HG03097 (cell line): Measurements from ENCODE around the gene SIX3.

ENCODE experiments used
- ATAC-seq: cut with Tn5 transposase; IDR thresholded peaks from one replicate; pipeline ENCODE4 v1.9.1; 2021; ENCODE audit not compliant: unreplicated experiment, low FRiP score

SIX3 gene

DNA sequence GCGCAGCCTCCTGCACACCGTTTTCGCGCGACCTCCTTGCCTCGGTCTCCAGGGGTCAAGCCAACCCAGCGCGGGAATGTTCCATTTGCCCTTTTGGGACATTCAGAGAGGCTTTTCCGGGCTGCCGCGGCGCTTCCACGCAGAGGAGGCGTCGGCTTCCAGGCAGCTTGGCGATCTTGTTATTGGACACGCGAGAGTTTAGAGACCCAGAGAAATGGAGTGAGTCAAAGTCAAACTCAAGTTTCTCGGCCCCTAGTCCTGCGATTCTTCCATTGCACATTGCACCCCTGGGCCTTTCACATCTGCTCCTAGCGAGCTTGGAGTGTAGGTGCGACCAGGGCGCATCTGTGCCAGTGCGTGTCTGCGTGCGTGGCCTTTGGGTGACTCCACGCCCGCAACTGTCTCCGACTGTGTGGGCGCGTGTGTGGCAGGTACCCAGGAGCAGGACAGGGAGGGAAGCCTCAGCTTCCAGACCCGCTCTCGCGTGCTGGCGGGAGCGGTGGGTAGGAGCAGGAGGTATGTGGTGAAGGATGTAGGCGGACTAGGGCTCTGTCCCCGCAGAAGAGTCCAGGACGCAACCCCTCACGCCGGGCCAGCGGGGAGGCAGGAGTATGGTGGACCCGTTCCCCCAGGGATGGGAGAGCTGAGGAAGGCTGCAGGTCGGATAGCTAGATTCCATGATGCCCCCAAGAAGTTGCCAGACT, 13.5 kb downstream of the SIX3 start:
- no peak for ATAC-seq

- no peak for ATAC-seq
Measured at GRCh38 chr2:44955593-44956392, 14.3 kb downstream of the SIX3 start.

- no peak for ATAC-seq
Measured at GRCh38 chr2:44956843-44957242, 15.3 kb downstream of the SIX3 start.

DNA sequence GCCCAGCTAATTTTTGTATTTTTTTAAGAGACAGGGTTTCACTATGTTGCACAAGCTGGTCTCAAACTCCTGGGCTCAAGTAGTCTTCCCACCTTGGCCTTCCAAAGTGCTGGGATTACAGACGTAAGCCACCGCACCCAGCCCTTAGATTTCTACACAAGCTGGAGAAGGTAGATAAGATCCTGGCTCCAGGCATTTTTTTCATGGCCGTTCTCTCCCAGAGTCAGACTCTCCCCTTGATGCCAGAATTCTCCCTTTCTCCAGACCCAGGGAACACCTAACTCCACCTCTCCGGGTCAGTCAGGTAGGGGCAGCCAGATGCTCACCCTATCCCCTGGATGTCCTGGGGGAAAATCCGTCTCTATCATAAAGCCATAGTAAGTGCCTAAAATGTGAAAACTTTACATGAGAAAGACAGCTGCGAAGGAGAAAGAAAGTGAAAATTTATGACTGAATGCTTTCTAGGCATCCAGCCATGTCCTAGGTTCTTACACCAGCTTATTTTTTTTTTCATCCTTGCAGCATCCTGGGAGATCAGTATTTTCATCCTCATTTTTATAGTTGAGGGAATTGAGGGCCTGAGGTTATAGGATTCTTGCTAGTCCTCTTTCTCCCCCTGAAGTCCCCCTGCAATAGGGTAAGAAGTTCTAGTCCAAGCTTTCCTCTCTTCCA, 16.3 kb downstream of the SIX3 start:
- no peak for ATAC-seq

DNA sequence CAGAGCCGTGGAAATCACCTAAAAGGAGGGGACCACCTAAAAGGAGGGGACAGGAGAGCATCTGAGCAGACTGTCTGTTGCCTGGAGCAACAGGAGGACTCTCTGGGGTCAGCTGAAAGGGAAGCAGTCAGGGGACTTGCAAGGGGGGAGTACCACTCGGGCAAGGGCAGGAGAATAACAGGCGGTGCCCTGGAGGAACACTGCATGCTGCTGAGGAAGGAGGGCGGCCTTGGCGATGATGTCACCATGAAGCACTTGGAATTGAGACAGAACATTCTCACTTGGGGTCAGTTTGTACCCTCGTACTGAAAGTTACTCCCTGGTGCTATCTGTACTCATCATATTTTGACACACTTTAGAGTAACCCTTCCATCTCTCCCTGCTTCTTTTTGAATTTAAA, 18.4 kb downstream of the SIX3 start:
- ATAC-seq, result no peak

GRCh38 chr2:44960871-44961270, 19.4 kb downstream of the SIX3 start:
- no peak for ATAC-seq

GRCh38 chr2:44962176-44962695, 20.7 kb downstream of the SIX3 start:
- ATAC-seq, result no peak

DNA sequence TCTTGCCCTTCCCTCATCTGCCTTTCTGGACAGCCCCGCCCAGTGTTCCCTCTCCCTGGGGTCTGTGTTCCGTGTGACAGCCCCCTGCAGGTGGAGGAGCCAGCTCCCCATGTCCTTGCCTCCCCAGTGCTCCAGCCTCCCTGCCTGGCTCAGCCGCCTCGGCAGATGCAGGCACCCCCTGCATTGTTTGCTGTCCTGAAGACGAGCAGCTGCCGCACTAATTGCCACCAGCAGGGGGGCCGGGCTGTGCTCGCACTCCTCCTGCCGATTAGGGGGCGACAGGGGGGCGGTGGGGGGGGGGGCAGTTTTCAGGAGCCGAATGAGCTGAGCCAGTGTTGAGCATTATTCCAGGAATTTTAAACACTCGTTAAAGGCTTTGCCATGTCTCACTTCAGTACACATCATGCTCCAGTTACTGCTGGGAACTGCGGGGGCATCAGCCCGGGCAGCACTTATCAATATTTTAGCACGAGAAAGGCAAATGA, 23.3 kb downstream of the SIX3 start:
- no peak for ATAC-seq

DNA sequence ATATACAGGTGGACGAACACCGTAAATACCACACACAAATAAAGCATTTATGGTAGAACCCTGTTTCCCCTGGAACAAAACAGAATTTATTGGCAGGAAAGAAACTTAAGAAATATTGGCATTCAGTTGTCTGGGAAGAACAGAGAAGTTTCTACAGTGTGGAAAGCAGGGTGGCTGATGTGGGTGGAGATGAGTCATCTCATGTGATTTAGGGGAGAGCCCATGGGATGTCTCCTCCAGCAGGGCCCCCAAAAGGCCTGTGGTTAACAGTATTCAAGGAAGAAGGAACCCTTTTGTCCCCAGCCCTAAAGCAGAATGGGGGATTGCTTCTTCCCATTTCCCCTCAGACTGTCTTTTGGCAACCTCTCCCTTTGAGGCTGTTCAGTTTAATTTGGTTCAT, 24.2 kb downstream of the SIX3 start:
- no peak for ATAC-seq

GRCh38 chr2:44967056-44967455, 25.6 kb downstream of the SIX3 start:
- no peak for ATAC-seq

DNA sequence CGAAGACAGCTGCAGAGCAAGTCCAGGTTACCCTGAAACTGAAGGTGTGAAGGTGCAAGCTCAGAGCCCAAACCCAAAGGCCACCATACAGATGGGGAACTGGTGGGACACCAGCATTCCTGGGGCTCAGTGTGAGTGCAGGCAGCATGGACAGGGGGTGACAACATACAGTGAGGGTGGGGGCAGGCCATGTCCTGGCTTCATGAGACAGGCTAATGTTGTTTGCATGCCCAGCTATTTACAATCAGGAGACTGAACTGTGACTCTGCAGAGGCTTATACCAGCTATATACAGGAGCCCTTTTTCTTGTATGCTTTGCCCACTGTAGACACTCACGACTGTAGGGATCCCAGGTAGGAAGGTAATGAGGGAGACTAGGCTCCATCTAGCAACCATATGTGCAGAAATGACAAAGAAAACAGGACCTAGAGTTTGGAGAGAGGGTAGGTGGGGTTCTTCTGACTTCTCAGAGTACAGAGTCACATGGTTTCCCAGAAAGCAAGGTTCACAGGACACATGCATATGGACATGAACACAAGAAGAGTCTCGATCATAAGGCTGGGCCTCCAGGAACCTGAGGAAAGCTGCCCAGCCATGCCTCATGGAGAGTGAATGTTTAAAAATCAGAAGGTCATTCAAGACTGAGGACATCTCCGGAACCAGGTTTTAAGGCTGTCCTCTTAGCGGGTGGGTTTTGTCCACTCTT, 26.4 kb downstream of the SIX3 start:
- ATAC-seq, result no peak

GRCh38 chr2:44969936-44970335, 28.4 kb downstream of the SIX3 start:
- ATAC-seq, result no peak

DNA sequence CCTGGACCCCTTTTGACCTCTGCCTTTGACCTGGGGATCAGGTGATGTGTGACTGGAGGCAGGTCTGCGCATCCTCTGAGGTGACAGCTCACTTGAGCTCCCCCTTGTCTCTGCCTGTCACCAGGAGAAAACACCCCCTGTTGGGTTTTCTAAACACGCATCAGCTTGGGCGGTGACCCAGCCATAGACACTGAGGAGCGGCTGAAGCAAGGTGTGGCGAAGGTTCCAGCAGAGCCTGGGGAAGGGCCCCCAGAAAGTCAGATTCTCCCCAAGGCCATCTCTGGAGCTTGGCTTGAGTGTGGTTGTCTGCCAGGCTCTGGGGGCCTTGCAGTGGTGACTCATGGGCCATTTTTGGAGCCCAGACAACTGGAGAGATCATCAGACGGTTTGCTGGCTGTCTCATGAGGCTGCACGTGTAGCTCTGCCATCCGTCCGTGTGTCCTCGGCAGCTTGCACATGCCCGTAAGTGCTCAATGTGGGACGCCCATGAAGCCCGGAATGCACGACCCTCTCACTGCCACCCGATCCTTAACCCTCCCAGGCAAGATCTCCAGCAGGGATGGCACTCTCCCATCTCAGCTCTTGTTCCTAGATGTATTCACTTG, 29.4 kb downstream of the SIX3 start:
- ATAC-seq, result no peak

DNA sequence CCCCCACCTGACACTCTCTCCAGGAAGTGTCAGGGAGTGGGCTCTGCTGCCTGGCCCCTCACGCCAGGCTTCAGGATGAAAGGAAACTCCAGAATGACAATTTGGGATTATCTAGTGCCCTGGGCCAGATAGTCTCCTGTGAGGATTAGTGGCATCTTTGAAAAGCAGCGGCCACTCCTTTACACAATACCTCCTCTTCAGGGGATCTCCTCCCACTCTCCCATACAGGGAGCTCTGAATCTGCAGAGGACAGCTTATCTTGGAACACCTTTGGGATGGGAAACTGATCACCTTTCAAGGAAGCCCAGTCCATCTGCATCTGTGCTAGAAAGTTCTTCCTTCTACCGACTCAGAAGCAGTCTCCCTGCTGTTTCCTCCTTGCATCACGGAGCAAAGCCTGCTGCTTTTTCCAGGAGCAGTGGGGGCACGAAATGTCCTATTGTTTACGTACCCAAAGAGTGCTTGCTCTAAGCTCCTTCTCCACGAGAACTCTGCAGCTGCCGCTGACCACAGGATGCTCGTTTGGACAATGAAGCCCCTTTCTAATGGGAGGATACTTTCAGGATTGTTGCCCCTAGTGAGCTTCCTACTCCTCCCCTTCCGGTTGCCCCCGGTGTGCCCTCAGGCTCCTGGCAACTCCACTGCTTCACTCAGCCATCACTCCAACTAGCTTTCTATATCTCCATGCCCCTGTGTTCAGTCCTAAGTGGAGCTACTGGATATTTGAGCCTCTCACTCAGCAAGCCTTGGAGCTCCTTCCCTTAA, 31.5 kb downstream of the SIX3 start:
- no peak for ATAC-seq

DNA sequence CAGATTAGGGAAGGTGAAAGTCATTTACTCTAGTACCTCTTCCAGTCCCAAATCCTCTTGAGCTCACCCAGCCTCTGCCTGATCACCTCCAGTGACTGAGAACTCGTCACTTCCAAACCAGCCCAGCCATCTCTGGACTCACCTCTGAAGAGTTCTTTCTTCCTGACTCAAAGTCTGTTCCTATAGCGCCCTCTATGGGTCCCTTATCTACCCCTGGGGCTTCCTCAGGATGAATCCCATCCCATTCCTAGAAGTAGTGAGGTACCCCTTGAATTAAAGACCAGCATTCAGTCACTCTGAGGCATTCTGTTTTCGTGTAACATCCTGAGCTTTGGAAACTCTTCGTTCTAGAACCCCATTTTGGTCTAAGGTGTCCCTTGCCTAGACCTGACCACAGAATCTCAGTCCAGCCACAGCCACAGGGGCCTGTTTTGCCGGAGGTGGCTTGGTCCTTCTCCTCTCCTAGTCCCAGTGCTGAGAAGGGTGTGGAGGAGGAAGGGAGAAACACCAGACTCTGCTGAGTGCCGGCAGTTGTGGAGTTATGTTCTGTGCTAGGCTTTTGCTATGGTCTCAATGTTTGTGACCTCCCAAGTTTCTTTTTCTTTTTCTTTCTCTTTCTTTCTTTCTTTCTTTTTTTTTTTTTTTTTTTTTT, 32.7 kb downstream of the SIX3 start:
- no peak for ATAC-seq

- ATAC-seq, result no peak
Measured at GRCh38 chr2:44975571-44976450, 34.3 kb downstream of the SIX3 start.

GRCh38 chr2:44979581-44979980, 38.1 kb downstream of the SIX3 start:
- ATAC-seq, result no peak
